RWPE1 (cell line): ENCODE results near the gene MYBBP1A.

Source experiments
- CTCF ChIA-PET: fragments of 350-600 bp; sonication (Branson Sonifier 250); formaldehyde crosslinking; extraction: SDS; loops from one replicate; lab custom pipeline; 2021; lab: Yijun Ruan, JAX
- POLR2A ChIA-PET: fragments of 400-600 bp; formaldehyde crosslinking; extraction: SDS; loops from one replicate; lab custom pipeline; 2020; ENCODE audit warnings: antibody characterized with exemption; ENCODE audit not compliant: low non-redundant PET; lab: Yijun Ruan, JAX
- DNase-seq: peaks from one replicate; pipeline ENCODE4 v3.0.0; 2012; ENCODE audit warnings: low spot score
- H3K27ac ChIP-seq: fragments of 450-650 bp; 2 replicates; pipeline ENCODE4 v1.5.1; 2017
- TF ChIP-seq, protein P1 (sequence below): fragments of 450-650 bp; conservative IDR thresholded peaks from 2 replicates; pipeline ENCODE4 v1.5.1; 2017; ENCODE audit warnings: low read depth, mild to moderate bottlenecking

MYBBP1A gene

DNA sequence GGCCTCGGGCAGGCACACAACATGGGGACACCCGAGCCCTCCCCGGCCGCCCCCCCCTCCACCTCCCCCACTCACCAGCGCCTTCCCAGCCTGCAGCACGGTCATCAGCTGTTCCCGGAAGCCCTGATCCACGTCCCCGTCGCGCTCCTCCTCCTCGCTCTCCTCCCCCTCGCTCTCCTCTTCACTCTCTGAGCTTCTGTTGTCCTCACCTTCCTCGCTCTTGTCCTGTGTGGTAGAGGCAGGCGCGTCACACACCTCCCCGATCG lies 10.3 kb downstream of the MYBBP1A start:
- no peak for DNase-seq
- no peak overlapping the region for H3K27ac ChIP-seq
- POLR2A ChIA-PET, result no interaction called here
- CTCF ChIA-PET, result interaction anchor here (0.9 to 1.5 kb wide), 2 partner anchors 121 to 124 kb away, joined by 3 to 5 read pairs; no protein-coding TSS in a partner anchor
- TF ChIP-seq, protein P1, sequence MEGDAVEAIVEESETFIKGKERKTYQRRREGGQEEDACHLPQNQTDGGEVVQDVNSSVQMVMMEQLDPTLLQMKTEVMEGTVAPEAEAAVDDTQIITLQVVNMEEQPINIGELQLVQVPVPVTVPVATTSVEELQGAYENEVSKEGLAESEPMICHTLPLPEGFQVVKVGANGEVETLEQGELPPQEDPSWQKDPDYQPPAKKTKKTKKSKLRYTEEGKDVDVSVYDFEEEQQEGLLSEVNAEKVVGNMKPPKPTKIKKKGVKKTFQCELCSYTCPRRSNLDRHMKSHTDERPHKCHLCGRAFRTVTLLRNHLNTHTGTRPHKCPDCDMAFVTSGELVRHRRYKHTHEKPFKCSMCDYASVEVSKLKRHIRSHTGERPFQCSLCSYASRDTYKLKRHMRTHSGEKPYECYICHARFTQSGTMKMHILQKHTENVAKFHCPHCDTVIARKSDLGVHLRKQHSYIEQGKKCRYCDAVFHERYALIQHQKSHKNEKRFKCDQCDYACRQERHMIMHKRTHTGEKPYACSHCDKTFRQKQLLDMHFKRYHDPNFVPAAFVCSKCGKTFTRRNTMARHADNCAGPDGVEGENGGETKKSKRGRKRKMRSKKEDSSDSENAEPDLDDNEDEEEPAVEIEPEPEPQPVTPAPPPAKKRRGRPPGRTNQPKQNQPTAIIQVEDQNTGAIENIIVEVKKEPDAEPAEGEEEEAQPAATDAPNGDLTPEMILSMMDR, result no peak

DNA sequence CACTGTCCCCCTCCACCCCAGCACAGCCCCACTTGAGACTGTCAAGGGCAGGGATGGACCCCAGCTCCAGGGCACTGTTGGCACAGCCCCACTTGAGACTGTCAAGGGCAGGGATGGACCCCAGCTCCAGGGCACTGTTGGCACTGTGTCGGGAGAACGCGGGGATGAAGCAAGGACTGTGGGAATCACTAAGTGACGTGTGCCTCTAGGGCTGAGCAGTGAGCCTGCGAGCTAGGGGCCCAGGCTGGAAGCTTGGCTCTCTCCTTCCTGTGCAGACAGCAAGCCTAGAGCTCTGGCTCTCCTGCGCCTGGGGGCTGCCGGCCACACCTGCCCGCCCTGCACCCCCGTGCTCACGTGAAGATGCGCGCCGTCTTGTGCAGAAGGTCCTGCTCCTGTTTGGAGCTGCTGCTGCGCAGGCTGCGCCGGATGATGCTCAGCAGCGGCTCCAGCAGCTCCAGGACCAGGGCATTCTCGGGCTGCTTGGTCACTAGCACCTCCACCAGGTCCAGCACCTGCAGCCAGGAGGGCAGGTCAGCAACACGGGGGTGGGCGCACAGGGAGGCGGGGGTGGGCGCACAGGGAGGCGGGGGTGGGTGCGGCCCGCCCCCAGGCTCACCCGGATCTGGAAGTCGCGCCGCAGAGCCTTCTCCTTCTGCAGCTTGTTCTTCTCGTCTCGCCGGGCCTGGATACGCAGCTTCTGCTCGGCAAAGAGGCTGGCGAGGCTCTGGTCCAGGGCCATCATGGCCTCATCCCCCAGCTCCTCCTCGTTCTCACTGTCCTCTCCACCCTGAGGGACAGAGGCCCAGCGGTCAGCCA lies 10.8 kb downstream of the MYBBP1A start:
- ChIA-PET CTCF (interaction anchor here (0.9 to 1.5 kb wide), 2 partner anchors 120 to 123 kb away, joined by 3 to 5 read pairs; no protein-coding TSS in a partner anchor), POLR2A (no interaction called here)
- TF ChIP-seq, protein P1, result no peak
- no peak for DNase-seq
- peak overlapping the region; percentile 49 for H3K27ac ChIP-seq

DNA sequence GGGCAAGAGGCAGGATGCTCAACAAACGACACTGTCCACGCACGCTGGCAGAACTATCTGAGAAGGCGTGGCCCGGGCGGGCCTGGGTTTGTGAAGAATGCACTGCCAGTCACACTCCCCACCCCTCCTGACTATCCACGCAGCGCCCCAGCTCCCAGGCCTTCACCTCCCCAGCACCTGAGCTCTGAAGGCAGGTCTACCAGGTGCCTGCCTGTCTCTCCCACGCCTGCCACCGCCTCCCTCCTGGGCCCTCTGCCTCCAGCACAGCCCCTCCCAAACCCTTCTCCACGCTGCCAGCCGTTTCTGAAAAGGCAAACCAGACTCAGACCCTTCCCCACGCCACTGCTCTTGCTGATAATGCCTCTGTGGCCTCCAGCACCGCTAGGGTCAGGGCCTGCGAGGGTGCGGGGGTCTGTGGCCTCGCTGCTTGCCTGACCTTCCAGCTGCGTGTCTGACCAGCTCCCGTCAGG lies 11.6 kb downstream of the MYBBP1A start:
- ChIA-PET CTCF (interaction anchor here (1.5 kb wide), 1 partner anchor 123 kb away, joined by 5 read pairs; no protein-coding TSS in a partner anchor), POLR2A (no interaction called here)
- no peak for DNase-seq
- TF ChIP-seq, protein P1, result no peak
- peak overlapping the region; percentile 49 for H3K27ac ChIP-seq

DNA sequence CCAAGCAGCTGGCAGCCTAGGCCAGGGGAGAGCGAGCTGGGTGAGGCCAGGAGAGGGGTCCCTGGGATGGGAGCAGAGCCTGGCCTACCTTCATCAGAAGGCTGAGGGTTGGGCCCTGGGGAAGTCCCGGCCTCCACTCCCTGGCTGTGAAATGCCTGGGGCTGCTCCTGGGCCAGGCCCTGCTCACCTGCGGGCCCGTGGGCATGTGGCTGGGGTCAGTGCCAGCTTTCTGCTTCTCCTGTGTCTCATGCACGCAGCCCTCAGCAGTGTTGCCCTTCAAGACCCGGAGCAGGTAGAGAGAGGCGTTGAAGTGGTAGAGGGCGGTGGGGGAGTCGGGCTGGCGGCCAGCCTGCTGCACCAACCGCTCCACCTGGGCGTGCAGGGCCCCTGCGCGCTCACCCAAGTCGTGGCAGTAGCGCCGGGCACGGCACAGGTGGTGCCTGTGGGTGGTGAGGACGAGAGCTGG lies 12.4 kb downstream of the MYBBP1A start:
- CTCF ChIA-PET, result no interaction called here
- TF ChIP-seq, protein P1, result no peak
- peak overlapping the region; percentile 49 for H3K27ac ChIP-seq
- DNase-seq, result no peak
- POLR2A ChIA-PET, result no interaction called here

DNA sequence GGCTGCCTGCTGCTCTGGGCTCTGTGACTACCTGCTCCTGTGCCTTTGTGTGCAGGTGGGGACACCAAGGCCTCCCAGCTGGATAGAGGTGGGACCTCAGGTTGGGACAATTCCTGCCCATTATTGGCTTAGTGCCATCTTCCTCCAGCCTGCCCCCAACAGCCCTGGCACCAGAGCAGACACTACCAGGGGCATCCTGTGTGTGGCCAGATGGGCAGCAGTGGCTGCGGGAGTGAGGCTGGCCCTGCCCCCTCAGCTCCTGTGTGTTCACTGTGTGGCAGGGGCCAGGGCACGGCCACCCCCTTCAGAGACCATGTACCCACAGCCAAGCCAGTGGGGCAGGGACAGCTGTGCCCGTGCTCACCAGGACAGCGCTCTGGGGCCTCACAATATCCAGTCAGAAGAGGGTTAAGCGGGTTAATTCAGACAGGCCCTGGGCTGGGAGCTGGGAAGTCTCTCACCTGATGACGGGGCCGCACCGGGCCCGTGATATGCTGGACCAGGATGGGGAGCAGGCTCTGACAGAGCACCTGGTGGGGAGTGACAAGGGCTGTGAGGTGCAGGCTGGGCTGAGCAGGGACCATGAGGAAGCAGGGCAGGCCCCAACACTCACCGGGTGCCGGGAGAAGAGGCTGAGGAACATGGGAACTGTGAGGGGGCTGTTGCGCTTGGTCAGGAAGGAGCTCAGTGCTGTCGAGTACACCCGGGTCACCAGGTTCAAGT lies 13.0 kb downstream of the MYBBP1A start:
- ChIA-PET CTCF (interaction anchor here (0.7 kb wide), 1 partner anchor 650 kb away, joined by 3 read pairs; no protein-coding TSS in a partner anchor), POLR2A (no interaction called here)
- no peak for DNase-seq
- peak overlapping the region; percentile 49 for H3K27ac ChIP-seq
- TF ChIP-seq, protein P1, result no peak

DNA sequence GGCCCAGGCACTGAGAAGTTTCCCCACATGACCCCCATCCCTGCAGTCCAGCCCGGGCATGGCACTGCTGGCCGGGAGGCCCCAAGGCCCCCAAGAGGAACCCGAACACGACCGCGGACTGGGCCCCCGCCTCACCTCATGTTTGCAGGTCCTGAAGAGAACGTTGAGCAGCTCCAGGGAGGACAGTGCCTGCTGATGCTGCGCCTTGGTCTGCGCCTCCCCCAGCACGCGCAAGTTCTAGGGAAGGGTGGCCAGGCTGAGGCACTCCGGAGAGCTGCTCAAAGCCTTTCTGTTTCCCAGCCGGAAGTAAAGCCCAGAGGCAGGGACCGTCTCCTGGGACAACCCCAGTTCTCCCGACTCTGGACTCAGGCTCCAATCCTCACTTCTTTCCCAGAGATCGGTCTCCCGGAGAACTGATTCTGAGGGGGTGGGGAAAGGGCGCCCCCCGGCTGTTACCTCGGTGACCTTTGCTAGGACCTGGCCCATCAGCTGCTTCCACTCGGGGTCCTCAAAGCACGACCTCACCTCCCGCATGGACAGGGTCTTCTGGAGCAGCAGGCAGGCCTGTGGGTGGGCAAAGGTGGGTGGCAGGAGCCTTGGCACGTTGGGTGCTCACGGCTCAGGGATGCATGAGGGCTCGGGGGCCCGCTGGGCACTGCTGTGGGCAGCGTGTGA lies 13.7 kb downstream of the MYBBP1A start:
- ChIA-PET CTCF (interaction anchor here (0.6 to 0.7 kb wide), 2 partner anchors 86 to 651 kb away, joined by 3 read pairs; no protein-coding TSS in a partner anchor), POLR2A (no interaction called here)
- TF ChIP-seq, protein P1, result no peak
- H3K27ac ChIP-seq, result peak overlapping the region; percentile 49
- no peak for DNase-seq
